HEK293 (cell line): ENCODE results near the gene GSC2.

Experiments
- EGR2 ChIP-seq: fragments of 450-650 bp; formaldehyde crosslinking; IDR thresholded peaks from 2 replicates; pipeline ENCODE4 v1.5.1; 2016; ENCODE audit warnings: low read depth, missing biosample characterization, missing genetic modification characterization
- PRDM1 ChIP-seq: fragments of 450-650 bp; formaldehyde crosslinking; IDR thresholded peaks from 2 replicates; pipeline ENCODE4; 2016; ENCODE audit warnings: missing biosample characterization, missing genetic modification characterization
- SETDB1 ChIP-seq: IDR thresholded peaks from one replicate; pipeline ENCODE4 v1.6.1; 2017; ENCODE audit warnings: mild to moderate bottlenecking, low read length, moderate library complexity, mixed read lengths; ENCODE audit not compliant: insufficient read length
- WT1 ChIP-seq: fragments of 450-650 bp; formaldehyde crosslinking; IDR thresholded peaks from 2 replicates; pipeline ENCODE4 v1.5.1; 2016; ENCODE audit warnings: missing biosample characterization, missing genetic modification characterization
- ZBTB48 ChIP-seq: fragments of 450-650 bp; formaldehyde crosslinking; IDR thresholded peaks from 2 replicates; pipeline ENCODE4 v1.5.1; 2016; ENCODE audit warnings: missing biosample characterization, missing genetic modification characterization
- ZNF114 ChIP-seq: fragments of 450-650 bp; formaldehyde crosslinking; IDR thresholded peaks from 2 replicates; pipeline ENCODE4 v1.5.0; 2017; ENCODE audit warnings: missing biosample characterization, missing genetic modification characterization
- ZNF121 ChIP-seq: fragments of 450-650 bp; formaldehyde crosslinking; IDR thresholded peaks from 2 replicates; pipeline ENCODE4 v1.5.1; 2016; ENCODE audit warnings: missing biosample characterization, missing genetic modification characterization
- ZNF169 ChIP-seq: fragments of 450-650 bp; formaldehyde crosslinking; IDR thresholded peaks from 2 replicates; pipeline ENCODE4 v1.5.1; 2016; ENCODE audit warnings: missing biosample characterization, missing genetic modification characterization
- ZNF274 ChIP-seq, 2 experiments: fragments of 200-500 bp in 1 of 2; fragments of 450-650 bp in 1 of 2; sonication (Bioruptor generic) in 1 of 2; formaldehyde crosslinking in 1 of 2; IDR thresholded peaks; 2 replicates each; pipeline versions ENCODE4 v1.5.1 to v1.6.1; 2014 to 2016; ENCODE audit warnings: borderline replicate concordance in 1 of 2, inconsistent platforms in 1 of 2, low read length in 1 of 2, missing biosample characterization in 1 of 2, missing genetic modification characterization in 1 of 2
- ZNF426 ChIP-seq: fragments of 450-650 bp; formaldehyde crosslinking; IDR thresholded peaks from 2 replicates; pipeline ENCODE4 v1.5.1; 2017; ENCODE audit warnings: missing biosample characterization, missing genetic modification characterization, mild to moderate bottlenecking, inconsistent platforms, moderate library complexity
- TF ChIP-seq, protein P1 (sequence below): fragments of 450-650 bp; formaldehyde crosslinking; IDR thresholded peaks from 2 replicates; pipeline ENCODE4 v1.5.1; 2016; ENCODE audit warnings: missing biosample characterization, missing genetic modification characterization
- TF ChIP-seq, protein P2 (sequence below): fragments of 450-650 bp; formaldehyde crosslinking; IDR thresholded peaks from 2 replicates; pipeline ENCODE4 v1.5.1; 2016; ENCODE audit warnings: missing biosample characterization, missing genetic modification characterization

DNA sequence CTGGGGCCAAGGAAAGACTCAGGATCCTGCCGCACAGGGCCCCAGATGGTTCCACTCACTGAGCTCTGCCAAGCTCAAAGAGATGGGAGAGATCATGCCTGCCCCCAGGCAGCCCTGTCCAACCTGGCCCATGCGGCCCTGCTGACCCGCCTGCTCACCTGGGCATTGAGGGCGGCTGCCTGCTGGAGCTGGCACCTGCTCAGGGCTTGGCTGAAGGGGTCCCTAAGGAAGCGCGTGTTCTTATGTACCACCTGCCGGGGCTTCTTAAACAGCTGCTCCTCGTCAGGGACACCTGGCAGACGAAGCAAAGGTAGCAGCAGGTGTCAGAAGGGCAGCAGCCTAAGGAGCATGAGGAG is 11.1 kb downstream of the GSC2 start:
- TF ChIP-seq, protein P1, sequence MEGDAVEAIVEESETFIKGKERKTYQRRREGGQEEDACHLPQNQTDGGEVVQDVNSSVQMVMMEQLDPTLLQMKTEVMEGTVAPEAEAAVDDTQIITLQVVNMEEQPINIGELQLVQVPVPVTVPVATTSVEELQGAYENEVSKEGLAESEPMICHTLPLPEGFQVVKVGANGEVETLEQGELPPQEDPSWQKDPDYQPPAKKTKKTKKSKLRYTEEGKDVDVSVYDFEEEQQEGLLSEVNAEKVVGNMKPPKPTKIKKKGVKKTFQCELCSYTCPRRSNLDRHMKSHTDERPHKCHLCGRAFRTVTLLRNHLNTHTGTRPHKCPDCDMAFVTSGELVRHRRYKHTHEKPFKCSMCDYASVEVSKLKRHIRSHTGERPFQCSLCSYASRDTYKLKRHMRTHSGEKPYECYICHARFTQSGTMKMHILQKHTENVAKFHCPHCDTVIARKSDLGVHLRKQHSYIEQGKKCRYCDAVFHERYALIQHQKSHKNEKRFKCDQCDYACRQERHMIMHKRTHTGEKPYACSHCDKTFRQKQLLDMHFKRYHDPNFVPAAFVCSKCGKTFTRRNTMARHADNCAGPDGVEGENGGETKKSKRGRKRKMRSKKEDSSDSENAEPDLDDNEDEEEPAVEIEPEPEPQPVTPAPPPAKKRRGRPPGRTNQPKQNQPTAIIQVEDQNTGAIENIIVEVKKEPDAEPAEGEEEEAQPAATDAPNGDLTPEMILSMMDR (tag by site-specific recombination), result no peak
- TF ChIP-seq PRDM1 (no peak), ZNF274 (IDR thresholded peaks at IDR 0.05; ENCODE audit: low read length) (no peak), ZNF274 (tag by site-specific recombination; IDR thresholded peaks at IDR 0.05; ENCODE audit: borderline replicate concordance) (no peak), SETDB1 (no peak), ZNF169 (no peak), WT1 (tag by site-specific recombination) (no peak), EGR2 (tag by site-specific recombination) (no peak), ZBTB48 (tag by site-specific recombination) (no peak), ZNF426 (tag by site-specific recombination) (no peak), ZNF121 (no peak), ZNF114 (tag by site-specific recombination) (no peak)
- TF ChIP-seq, protein P2, sequence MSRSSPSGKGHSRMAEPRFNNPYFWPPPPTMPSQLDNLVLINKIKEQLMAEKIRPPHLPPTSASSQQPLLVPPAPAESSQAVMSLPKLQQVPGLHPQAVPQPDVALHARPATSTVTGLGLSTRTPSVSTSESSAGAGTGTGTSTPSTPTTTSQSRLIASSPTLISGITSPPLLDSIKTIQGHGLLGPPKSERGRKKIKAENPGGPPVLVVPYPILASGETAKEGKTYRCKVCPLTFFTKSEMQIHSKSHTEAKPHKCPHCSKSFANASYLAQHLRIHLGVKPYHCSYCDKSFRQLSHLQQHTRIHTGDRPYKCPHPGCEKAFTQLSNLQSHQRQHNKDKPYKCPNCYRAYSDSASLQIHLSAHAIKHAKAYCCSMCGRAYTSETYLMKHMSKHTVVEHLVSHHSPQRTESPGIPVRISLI (tag by site-specific recombination), result no peak
